ENCODE results near the gene SETBP1.

The SETBP1 gene

GRCh38 chr18:44914028-44914427 is 233.3 kb downstream of the SETBP1 start:
- DNase-seq = no peak

GRCh38 chr18:44915213-44915612 is 234.5 kb downstream of the SETBP1 start:
- DNase-seq = no peak

GRCh38 chr18:44915661-44916060 is 235.0 kb downstream of the SETBP1 start:
- DNase-seq = no peak

GRCh38 chr18:44916429-44917207 is 235.9 kb downstream of the SETBP1 start:
- no peak for DNase-seq

GRCh38 chr18:44917216-44918141 is 236.8 kb downstream of the SETBP1 start:
- no peak for DNase-seq

- DNase-seq = no peak
Measured at GRCh38 chr18:44918142-44918476, 237.4 kb downstream of the SETBP1 start.

GRCh38 chr18:44920441-44920840 is 239.8 kb downstream of the SETBP1 start:
- DNase-seq = no peak

GRCh38 chr18:44921974-44922373 is 241.3 kb downstream of the SETBP1 start:
- no peak for DNase-seq

GRCh38 chr18:44922968-44923367 is 242.3 kb downstream of the SETBP1 start:
- DNase-seq = no peak

- DNase-seq = no peak
Measured at GRCh38 chr18:44924785-44925499, 244.3 kb downstream of the SETBP1 start.

GRCh38 chr18:44927127-44927849 is 246.6 kb downstream of the SETBP1 start:
- DNase-seq = no peak

GRCh38 chr18:44934901-44935300 is 254.2 kb downstream of the SETBP1 start:
- DNase-seq = no peak

GRCh38 chr18:44935455-44935854 is 254.8 kb downstream of the SETBP1 start:
- no peak for DNase-seq

- DNase-seq = no peak
Measured at GRCh38 chr18:44936485-44936884, 255.8 kb downstream of the SETBP1 start.

GRCh38 chr18:44937960-44938719 is 257.5 kb downstream of the SETBP1 start:
- DNase-seq = no peak

GRCh38 chr18:44938720-44939665 is 258.3 kb downstream of the SETBP1 start:
- DNase-seq = no peak

GRCh38 chr18:44941516-44941915 is 260.8 kb downstream of the SETBP1 start:
- no peak for DNase-seq

GRCh38 chr18:44942073-44942472 is 261.4 kb downstream of the SETBP1 start:
- DNase-seq = no peak

GRCh38 chr18:44943311-44943881 is 262.7 kb downstream of the SETBP1 start:
- no peak for DNase-seq

- no peak for DNase-seq
Measured at GRCh38 chr18:44944461-44944860, 263.8 kb downstream of the SETBP1 start.
